Non-pigmented ciliary epithelial cell (primary cell): Measurements from ENCODE around the gene PDE8A.
A peak's percentile ranks its signal among the peaks of the same experiment; 100 is the strongest.
"Not testable (repeated sequence)": the region's sequence is repeated elsewhere in the genome, so short reads cannot be mapped to it uniquely, and the experiment has no call there.

ENCODE experiments used
- DNase-seq: peaks from one replicate; pipeline ENCODE4 v3.0.0-alpha.2; 2010; ENCODE audit warnings: low read depth

The PDE8A gene

DNA sequence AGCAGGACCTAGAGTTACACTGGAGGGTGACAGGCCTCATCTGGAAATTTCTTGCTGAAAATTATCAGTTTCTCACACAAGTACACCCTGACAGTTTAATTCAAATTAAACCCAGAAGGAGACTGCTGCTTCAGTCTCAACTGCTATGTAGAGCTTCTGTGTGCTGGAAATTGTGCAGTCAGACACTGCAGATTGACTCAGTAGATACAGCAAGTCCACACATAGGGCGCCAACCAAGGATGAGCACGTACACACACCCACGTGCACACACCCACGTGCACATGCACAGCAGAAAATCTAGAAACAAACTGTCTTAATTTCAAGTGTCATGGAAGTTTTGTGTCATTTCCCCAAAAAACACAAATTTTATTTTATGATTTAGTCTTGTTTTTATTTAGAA lies 192.9 kb downstream of the PDE8A start:
- no peak for DNase-seq

DNA sequence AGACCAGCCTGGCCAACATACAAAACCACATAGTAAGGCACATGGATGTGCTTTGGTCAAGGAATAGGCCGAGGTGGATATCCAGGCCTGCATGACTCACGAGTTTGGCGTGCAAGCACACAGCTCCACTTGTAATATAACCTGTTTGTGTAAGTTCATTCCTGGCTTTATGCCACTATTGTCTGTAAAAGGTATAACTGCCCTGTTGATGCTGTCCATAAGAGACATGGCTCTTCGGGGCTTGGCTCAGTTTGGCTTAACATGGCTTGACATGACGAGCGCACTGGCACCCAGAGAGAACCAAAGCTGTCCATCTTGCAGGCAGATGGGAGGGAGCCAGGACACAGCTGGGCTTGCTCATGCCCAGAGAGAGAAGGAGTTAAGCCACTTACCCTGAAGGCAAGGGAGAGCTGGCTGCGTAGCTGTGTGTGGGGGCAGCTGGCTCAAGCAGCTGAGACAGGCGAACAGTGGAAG lies 195.4 kb downstream of the PDE8A start:
- DNase-seq: peak; percentile 42

DNA sequence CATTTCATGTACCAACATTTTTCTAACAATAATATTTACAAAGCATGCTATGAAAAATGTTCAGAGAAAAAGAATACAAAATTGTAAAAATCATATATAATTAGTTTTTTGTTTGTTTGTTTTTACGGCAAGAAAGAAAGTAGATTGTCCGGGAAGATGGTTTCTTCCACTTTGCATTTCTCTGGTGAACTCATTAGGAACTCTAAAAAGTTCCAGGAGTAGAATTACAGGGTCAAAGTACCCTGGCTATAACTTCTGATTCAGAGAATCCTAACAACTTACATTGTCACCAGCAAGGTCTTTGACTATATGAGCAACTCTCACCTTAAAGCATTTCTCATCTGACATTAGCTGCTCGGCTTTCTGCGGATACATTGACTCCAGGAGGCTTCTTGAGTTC lies 196.7 kb downstream of the PDE8A start:
- DNase-seq: no peak

GRCh38 chr15:85179700-85180099 lies 198.0 kb downstream of the PDE8A start:
- no peak for DNase-seq

DNA sequence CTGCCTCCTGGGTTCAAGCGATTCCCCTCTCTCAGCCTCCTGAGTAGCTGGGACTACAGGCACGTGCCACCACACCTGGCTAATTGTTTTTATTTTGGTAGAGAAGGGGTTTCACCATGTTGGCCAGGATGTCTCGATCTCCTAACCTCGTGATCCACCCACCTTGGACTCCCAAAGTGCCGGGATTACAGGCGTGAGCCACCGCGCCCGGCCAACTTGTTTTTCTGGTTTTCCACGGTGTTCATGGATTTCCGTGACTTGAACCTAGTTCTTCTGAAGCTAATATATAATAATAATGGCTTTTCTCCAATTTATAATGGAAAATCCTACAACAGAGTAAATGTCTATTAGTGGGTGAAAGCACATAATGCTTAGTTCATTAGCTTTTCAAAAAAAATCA lies 203.7 kb downstream of the PDE8A start:
- not testable (repeated sequence) for DNase-seq

GRCh38 chr15:85188171-85188577 lies 206.5 kb downstream of the PDE8A start:
- not testable (repeated sequence) for DNase-seq
